GM23248 (cell line): Measurements from ENCODE around the gene NHS. TPM values are rescaled to one million over a fixed set of nuclear protein-coding genes. Genes with fewer than 3 reads are reported as not detected.
A peak's percentile ranks its signal among the peaks of the same experiment; 100 is the strongest.

Experiments used
- DNase-seq: peaks from one replicate; pipeline ENCODE4 v3.0.0-alpha.2; 2015
- H2AFZ ChIP-seq: fragments of 200-600 bp; sonication (generic); 2 replicates; pipeline ENCODE4 v1.6.1; 2016; ENCODE audit warnings: antibody characterized with exemption
- H3F3A ChIP-seq: fragments of 200-600 bp; sonication (generic); 2 replicates; pipeline ENCODE4 v1.6.1; 2016; ENCODE audit warnings: mild to moderate bottlenecking, antibody characterized with exemption, mixed run types; ENCODE audit not compliant: insufficient read depth
- H3K27ac ChIP-seq: fragments of 200-600 bp; sonication (generic); 2 replicates; pipeline ENCODE4 v1.5.1; 2016; ENCODE audit warnings: mild to moderate bottlenecking
- H3K27me3 ChIP-seq: fragments of 200-600 bp; sonication (generic); replicated peaks from 2 replicates; pipeline ENCODE4 v1.6.1; 2016; ENCODE audit warnings: mild to moderate bottlenecking; ENCODE audit not compliant: insufficient read depth
- H3K36me3 ChIP-seq: fragments of 200-600 bp; sonication (generic); 2 replicates; pipeline ENCODE4 v1.6.1; 2016; ENCODE audit warnings: low read depth, mild to moderate bottlenecking
- H3K4me1 ChIP-seq: fragments of 200-600 bp; sonication (generic); 2 replicates; pipeline ENCODE4 v1.6.1; 2016; ENCODE audit warnings: mild to moderate bottlenecking; ENCODE audit not compliant: insufficient read depth
- H3K4me2 ChIP-seq: fragments of 200-600 bp; sonication (generic); one replicate; pipeline ENCODE4 v1.6.1; 2016; ENCODE audit warnings: mild to moderate bottlenecking; ENCODE audit not compliant: unreplicated experiment
- H3K4me3 ChIP-seq: fragments of 200-600 bp; sonication (generic); 2 replicates; pipeline ENCODE4 v1.5.1; 2016; ENCODE audit warnings: mild to moderate bottlenecking
- H3K79me2 ChIP-seq: fragments of 200-600 bp; sonication (generic); 2 replicates; pipeline ENCODE4 v1.6.1; 2016; ENCODE audit warnings: mild to moderate bottlenecking; ENCODE audit not compliant: insufficient read depth
- H3K9ac ChIP-seq: fragments of 200-600 bp; sonication (generic); 2 replicates; pipeline ENCODE4 v1.6.1; 2016; ENCODE audit warnings: mild to moderate bottlenecking
- H3K9me2 ChIP-seq: fragments of 200-600 bp; sonication (generic); 2 replicates; pipeline ENCODE4 v1.6.1; 2016; ENCODE audit warnings: mixed run types, mild to moderate bottlenecking, moderate library complexity; ENCODE audit not compliant: insufficient read depth
- H3K9me3 ChIP-seq: fragments of 200-600 bp; sonication (generic); one replicate; pipeline ENCODE4 v1.6.1; 2017; ENCODE audit warnings: low read depth
- H4K20me1 ChIP-seq: fragments of 200-600 bp; sonication (generic); 2 replicates; pipeline ENCODE4 v1.6.0; 2016; ENCODE audit not compliant: insufficient read depth
- EZH2 ChIP-seq: fragments of 200-600 bp; sonication (generic); IDR thresholded peaks from 2 replicates; pipeline ENCODE4 v1.6.1; 2018; ENCODE audit warnings: antibody characterized with exemption, mild to moderate bottlenecking; ENCODE audit not compliant: insufficient read depth, poor library complexity, severe bottlenecking
- EZH2phosphoT487 ChIP-seq: fragments of 200-600 bp; sonication (generic); IDR thresholded peaks from 2 replicates; pipeline ENCODE4 v1.6.1; 2018; ENCODE audit warnings: antibody characterized with exemption, moderate library complexity, mild to moderate bottlenecking, low read depth; ENCODE audit not compliant: insufficient read depth
- WGBS, 2 experiments: methylation state at CpG; one replicate each; pipeline ENCODE4 v1.1.6; 2015 to 2017; ENCODE audit warnings: low lambda C conversion rate in 2 of 2, low coverage in 1 of 2; ENCODE audit errors: missing lambda C conversion rate in 2 of 2; 5-methylcytosine and 5-hydroxymethylcytosine counted together
- in situ Hi-C: fragments of 300-500 bp; cut with MboI; formaldehyde crosslinking; loops from 2 replicates; pipeline ENCODE4 v1.15.0; 2020
- polyA plus RNA-seq: library from polyadenylated mRNA; unstranded; fragments of >200 nt; fragmentation: Nextera tagmentation; extraction: Ambion mirVana; gene quantifications from 2 replicates; pipeline ENCODE4 v1.2.1, GENCODE V29; 2016
- total RNA-seq: library from RNA; depleted of rRNA; stranded (reverse); fragments of >200 nt; shearing (Covaris generic); gene quantifications from 2 replicates; pipeline ENCODE4 v1.2.3, GENCODE V29; 2014

NHS gene
- total and polyA plus RNA-seq, 2 experiments from 2014 or later: 1.0 to 5.6 TPM

DNA sequence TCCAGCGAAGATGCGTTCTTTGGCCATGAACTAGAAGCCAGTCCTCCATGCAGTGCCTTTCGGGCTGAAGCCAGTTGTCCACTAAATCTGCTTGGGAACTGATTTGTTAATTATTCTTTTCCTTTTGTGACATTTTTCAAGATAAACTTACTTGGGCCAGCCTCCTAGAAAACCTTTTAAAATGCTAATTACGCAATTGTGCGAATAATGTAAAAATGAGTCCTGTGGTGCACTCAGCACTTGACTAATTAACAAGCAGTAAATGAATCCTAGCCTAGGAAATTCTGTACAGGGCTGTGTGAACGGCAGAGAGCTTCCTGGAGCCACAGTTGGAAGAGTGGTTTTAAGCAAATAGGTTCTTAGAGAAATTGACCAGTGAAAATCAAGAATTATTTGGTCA, 212.4 kb downstream of the NHS start:
- no peaks in the 10 kb centered on the region for H3K36me3 ChIP-seq
- H3K79me2 ChIP-seq: peaks cover 7% of the 10 kb centered on the region; the same call in 1 of the 2 replicates
- no peaks in the 10 kb centered on the region for H4K20me1 ChIP-seq
- H3K27me3 ChIP-seq: no peaks in the 10 kb centered on the region
- H3K27ac ChIP-seq: no peak overlapping the region
- TF ChIP-seq EZH2phosphoT487 (no peak), EZH2 (no peak)
- in situ Hi-C loops: no loop called here
- no peak for DNase-seq
- no peak overlapping the region for H2AFZ ChIP-seq
- peaks cover 31% of the 10 kb centered on the region for H3K4me1 ChIP-seq
- H3K4me3 ChIP-seq: no peak overlapping the region
- H3K4me2 ChIP-seq: no peak overlapping the region
- no peaks in the 10 kb centered on the region for H3K9me3 ChIP-seq
- H3K9me2 ChIP-seq: no peaks in the 10 kb centered on the region
- peaks cover 19% of the 10 kb centered on the region for H3F3A ChIP-seq
- 97 to 100% methylated on average over 6 of the region's 6 CpGs for WGBS, 2 experiments
- H3K9ac ChIP-seq: no peak overlapping the region

DNA sequence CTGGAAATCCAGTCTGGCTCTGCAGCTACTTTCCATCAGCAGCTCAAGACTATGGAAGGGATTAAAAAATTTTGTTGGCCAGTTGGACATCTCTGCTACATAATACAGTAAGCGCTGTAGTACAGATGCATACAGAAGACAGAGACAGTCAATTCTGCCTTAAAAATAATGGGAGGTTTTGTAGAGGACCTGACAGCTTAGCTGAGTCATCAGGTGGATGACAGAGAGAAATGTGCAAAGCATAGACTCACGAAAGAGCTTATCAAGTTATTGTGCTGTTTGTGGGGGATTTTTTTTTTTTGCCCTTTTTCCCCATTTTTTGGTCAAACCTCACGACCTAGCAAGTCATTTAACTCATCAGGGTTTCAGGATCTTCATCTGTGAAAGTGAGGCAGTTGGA, 213.3 kb downstream of the NHS start:
- WGBS, 2 experiments: 63 to 68% methylated on average over 3 of the region's 3 CpGs
- H4K20me1 ChIP-seq: no peaks in the 10 kb centered on the region
- no peaks in the 10 kb centered on the region for H3K36me3 ChIP-seq
- no peaks in the 10 kb centered on the region for H3K27me3 ChIP-seq
- peaks cover 24% of the 10 kb centered on the region for H3F3A ChIP-seq
- H3K4me2 ChIP-seq: no peak overlapping the region
- TF ChIP-seq EZH2phosphoT487 (no peak), EZH2 (no peak)
- H3K79me2 ChIP-seq: peaks cover 7% of the 10 kb centered on the region; the same call in 1 of the 2 replicates
- H3K4me1 ChIP-seq: peaks cover 35% of the 10 kb centered on the region
- no peaks in the 10 kb centered on the region for H3K9me2 ChIP-seq
- H3K9ac ChIP-seq: no peak overlapping the region
- in situ Hi-C loops: no loop called here
- H3K9me3 ChIP-seq: no peaks in the 10 kb centered on the region
- no peak overlapping the region for H3K27ac ChIP-seq
- no peak overlapping the region for H3K4me3 ChIP-seq
- H2AFZ ChIP-seq: no peak overlapping the region
- no peak for DNase-seq

DNA sequence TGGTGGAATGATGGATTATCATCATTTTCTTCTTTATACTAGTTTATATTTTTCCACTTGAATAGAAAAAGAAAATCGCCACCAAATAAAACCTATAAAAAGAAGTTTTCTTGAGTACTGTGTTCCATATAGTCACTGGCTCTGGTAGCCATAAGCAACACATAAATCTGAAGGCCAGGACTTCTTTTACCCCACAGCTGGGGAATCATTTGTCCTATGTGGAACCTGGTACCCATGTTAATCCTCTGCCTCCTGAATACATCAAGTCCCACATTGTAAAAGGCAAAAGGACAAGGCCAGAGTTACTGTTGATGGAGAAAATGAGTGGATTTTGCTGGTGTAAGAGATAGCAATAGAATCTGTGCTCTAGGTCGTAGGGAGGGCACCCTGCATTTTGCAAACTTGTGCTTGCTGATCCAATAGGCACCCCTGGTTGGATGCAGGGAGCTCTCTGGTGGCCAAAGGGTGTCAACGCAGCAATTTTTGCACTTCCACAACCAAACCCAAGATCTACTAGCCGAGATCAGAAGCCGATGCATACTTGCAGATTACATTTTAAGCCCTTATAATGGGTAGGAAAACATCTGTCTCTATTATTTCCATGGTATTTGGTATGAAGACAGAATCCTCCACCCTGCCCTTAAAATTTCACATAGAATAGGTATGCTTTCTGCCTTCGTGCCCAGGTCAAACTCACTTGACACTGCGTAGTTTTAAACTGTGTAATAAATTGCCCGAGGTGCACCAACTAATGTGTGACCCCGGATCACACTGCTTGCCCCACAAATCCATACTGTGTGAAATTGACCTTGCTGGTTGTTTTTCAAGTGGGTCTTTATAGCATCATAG, 216.1 kb downstream of the NHS start:
- in situ Hi-C loops: no loop called here
- Histone ChIP-seq H3K4me1 (peaks cover 32% of the 10 kb centered on the region), H3K79me2 (peaks cover 7% of the 10 kb centered on the region; the same call in 1 of the 2 replicates), H3K9me3 (no peaks in the 10 kb centered on the region), H3K4me3 (peak overlapping the region; percentile 72), H2AFZ (peak overlapping the region; percentile 34; the same call in 1 of the 2 replicates), H3F3A (peaks cover 18% of the 10 kb centered on the region), H3K27me3 (no peaks in the 10 kb centered on the region), H3K36me3 (no peaks in the 10 kb centered on the region), H3K4me2 (peak overlapping the region; percentile 92), H3K27ac (peak overlapping the region; percentile 80), H3K9me2 (no peaks in the 10 kb centered on the region), H4K20me1 (no peaks in the 10 kb centered on the region), H3K9ac (peak overlapping the region; percentile 68)
- no peak for TF ChIP-seq EZH2phosphoT487
- TF ChIP-seq EZH2: no peak
- 21% methylated on average over 9 of the region's 9 CpGs for WGBS, 2 experiments
- peak; percentile 79 for DNase-seq

DNA sequence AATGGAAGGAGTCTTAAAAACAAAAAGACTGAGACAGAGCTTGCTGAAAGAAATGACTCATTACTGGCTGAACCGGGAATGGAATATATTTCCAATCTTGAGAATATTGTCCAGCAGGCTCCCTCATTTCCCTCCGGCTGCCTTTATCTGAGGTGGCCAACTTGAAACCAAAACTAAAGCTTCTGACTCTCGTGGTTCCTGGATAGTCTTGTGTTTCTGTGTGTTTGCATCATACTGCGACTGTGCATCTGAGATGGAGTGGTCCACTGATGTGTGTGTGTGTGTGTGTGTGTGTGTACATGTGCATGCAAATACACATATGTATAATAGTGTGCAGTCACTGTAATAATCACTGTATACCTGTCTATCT, 216.7 kb downstream of the NHS start:
- Histone ChIP-seq H2AFZ (peak overlapping the region; percentile 34; the same call in 1 of the 2 replicates), H3K9me3 (no peaks in the 10 kb centered on the region), H4K20me1 (no peaks in the 10 kb centered on the region), H3K4me2 (peak overlapping the region; percentile 92), H3F3A (peaks cover 22% of the 10 kb centered on the region), H3K4me1 (peaks cover 36% of the 10 kb centered on the region), H3K27me3 (no peaks in the 10 kb centered on the region), H3K27ac (peak overlapping the region; percentile 80), H3K9ac (peak overlapping the region; percentile 68), H3K9me2 (no peaks in the 10 kb centered on the region), H3K36me3 (no peaks in the 10 kb centered on the region), H3K4me3 (peak overlapping the region; percentile 72), H3K79me2 (peaks cover 7% of the 10 kb centered on the region; the same call in 1 of the 2 replicates)
- in situ Hi-C loops: no loop called here
- DNase-seq: peak; percentile 77
- TF ChIP-seq EZH2: no peak
- TF ChIP-seq EZH2phosphoT487: no peak
- WGBS, 2 experiments: 0% methylated on average over 4 of the region's 4 CpGs
